Activated CD4-positive, CD25-positive, alpha-beta regulatory T cell treated with anti-CD3 and anti-CD28 coated beads, Interleukin-2, amount 50 U/mL, for 24 hours (primary cell): ENCODE data around the gene CTSG.
"Not testable (repeated sequence)": the region's sequence is repeated elsewhere in the genome, so short reads cannot be mapped to it uniquely, and the experiment has no call there.

Source experiments
- ATAC-seq, 2 donors: fragments of 150-1000 bp; cut with Tn5 transposase; one replicate each; pipeline ENCODE4 v1.10.0; 2021; ENCODE audit warnings: mild to moderate bottlenecking in 1 of 2, moderate library complexity in 1 of 2

Gene CTSG

GRCh38 chr14:24576182-24576581 is at the start of gene CTSG:
Gene CTSG (minus strand): TSS chr14:24576250. CDS start chr14:24576223, 27 bp downstream.
- no peak for ATAC-seq

DNA sequence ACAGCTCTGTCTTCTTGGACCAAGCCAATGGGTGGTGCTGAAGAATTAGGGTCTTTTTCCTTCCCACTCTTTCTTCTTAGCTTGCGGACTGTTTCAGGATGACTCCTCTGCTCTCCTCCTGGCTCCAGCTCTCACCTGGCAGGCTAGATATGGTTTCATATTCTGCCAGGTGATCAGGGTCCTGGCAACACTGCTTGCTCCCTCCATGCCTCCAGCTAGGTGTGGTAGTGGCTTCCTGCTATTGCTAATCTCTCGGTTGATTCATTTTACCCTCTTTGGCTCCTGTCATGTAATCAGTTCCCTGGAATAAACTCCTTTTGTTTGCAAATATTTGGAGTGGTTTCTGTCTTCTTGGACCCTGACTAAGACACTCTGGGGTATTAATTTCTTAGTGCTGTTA is 37.7 kb upstream of the CTSG start:
- no peak for ATAC-seq

- ATAC-seq, result no peak
Measured at GRCh38 chr14:24613241-24613640, 37.2 kb upstream of the CTSG start.

DNA sequence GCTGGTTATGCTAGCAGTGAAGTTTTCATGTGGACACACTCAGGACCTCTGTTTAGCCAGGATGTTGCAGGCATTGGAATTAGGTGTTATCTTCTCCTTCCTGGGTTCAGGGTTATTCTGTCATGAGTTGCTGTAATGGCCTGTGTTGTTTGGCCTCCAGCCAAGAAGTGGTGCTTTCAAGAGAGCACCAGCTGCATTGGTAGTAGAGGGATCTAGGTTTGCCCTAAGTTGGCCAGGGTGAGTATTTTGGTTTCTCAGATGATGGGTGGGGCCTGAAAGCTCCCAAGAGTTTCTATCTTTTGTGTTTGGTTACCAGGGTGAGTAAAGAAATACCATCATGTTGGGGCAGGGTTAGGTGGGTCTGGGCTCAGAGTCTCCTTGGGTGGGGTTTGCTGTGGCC is 36.1 kb upstream of the CTSG start:
- no peak for ATAC-seq

DNA sequence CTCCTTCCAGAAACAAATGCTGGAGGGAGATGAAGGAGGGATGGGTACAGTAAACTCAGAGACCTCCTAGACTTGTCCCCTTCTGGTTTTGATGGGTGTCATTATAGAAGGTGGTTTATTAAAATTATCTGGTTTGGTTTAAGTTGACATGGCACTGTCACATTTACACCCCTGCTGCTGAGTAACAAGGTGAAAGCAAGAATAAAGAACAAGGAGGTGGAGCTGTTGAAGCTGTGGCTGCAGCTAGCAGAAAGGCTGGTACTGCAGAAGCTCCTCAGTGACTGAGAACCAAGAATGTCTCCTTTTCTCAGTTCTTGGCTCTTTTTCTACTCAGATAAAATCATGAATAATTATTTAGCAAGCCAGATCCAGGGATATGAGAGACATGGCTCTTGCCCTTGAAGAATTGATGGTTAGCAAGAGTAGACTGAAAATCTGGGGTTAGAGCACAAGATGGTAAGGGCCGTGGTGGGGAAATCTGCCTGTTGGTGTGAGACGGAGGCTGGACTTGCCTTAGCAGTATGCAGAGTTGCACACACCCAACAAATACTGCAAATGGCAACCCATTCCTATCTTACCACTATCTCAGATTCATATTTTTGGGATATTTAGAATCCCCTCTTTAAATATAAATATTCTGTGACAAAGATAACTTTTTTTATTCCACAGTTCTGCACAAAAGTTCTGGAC is 33.8 kb upstream of the CTSG start, which contains the start of gene GZMH:
GZMH (minus strand) TSS at position 31 of the 690 bp plus-strand sequence. CDS start 72 bp downstream, outside the sequence.
- ATAC-seq, result peak; percentile 62

- no peak for ATAC-seq
Measured at GRCh38 chr14:24607635-24608514, 31.8 kb upstream of the CTSG start.

GRCh38 chr14:24607081-24607480 is 31.0 kb upstream of the CTSG start:
- ATAC-seq, result no peak

DNA sequence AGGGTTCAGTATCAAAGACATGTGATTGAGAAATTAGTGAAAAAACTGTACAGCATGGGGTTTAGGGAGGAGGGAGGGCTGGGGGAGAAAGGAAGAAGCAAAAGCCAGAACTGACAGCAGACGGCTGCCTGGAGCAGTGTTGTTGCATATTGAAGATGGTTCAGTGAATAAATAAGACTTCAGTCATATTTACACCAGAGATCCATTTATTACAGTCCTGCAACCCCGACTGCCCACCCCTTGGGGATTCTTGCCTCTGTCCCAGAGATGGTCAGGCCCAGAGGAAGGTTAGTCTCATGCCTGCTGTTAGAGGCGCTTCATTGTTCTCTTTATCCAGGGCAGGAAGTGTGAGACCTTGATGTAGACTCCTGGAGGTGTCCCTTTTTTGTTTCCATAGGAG is 30.2 kb upstream of the CTSG start:
- ATAC-seq, result no peak

DNA sequence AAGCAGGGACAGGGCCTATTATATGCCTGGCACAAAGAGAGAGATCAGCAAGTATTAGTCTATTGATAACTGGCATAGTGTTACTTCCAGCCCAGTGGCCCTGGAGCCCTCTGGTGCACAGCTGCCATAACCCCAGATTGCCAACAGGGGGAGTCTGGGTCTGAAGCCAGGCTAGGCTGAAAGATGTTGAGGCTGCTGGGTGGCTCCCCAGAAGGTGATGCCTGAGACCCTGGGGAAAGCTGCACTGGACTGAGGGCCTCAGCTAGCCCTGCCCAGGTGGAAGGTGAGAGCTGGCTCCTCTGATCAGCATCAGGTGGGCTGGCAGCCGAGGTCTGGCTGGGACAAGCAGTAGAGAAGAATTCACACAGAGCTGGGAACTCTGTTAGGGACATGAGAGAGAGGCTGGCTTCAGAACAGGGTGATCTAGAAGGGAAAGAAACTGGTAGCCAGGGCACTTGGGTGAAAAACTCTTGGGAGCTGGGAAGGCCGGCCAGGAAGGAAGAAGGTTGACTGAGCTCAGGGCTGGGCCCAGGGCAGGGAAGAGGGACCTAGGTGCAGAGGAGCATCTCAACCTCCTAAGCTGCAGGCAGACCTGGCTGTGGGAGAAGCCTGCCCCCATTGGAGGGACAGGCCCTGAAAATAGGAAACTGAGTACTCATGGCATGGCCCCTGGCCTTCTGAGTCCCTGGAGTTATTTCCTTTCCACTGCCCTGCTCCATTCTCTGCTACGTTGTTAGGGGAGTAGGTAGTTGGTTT is 29.6 kb upstream of the CTSG start:
- peak; percentile 64 to 74 for ATAC-seq

GRCh38 chr14:24597403-24597802 is 21.4 kb upstream of the CTSG start:
- no peak for ATAC-seq

- no peak for ATAC-seq
Measured at GRCh38 chr14:24595073-24595808, 19.2 kb upstream of the CTSG start.

- not testable (repeated sequence) for ATAC-seq
Measured at GRCh38 chr14:24591004-24591403, 15.0 kb upstream of the CTSG start.

GRCh38 chr14:24584402-24584801 is 8.4 kb upstream of the CTSG start:
- not testable (repeated sequence) for ATAC-seq

- ATAC-seq, result no peak
Measured at GRCh38 chr14:24578558-24578957, 2.5 kb upstream of the CTSG start.

DNA sequence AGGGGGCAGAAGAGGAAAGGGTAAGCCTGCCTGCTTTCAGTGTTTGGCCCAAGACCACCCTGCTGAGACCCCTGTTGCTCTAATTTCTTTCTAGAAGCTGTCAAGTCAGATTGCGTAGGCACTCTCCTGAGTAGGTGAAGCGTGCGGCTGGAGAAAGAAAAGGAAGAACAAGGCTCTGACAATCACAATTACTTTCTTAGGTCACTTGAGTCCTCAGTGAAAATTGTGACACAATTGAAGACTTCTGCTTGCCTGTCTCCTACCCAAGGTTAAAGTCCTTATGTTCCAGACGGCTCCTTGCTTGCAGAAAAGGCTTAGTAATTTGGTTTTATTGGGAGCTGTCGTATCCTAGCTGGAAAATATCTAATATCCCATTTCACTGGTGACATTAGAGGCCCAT is 721 bp upstream of the CTSG start:
- ATAC-seq, result no peak

GRCh38 chr14:24574206-24574774 is 1.8 kb downstream of the CTSG start:
- ATAC-seq, result no peak

DNA sequence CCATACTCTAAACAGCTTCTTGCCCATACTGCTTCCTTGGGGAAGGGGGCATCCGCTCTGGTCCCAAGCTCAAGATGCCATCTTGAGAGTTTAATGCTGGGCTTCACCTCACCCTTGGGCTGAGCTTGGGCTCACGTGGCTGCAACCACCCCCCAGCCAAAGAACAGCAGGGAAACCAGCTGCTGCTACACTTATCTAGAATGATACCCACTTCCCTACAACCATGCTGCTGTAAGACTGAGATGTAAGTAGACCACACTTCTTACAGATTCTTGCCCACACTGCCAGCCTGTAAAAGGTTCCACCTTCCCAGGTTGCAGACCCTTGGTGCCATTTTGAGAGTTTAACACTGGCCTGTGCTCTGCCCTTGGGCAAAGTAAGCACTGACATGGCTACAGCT is 9.7 kb downstream of the CTSG start:
- ATAC-seq, result no peak

DNA sequence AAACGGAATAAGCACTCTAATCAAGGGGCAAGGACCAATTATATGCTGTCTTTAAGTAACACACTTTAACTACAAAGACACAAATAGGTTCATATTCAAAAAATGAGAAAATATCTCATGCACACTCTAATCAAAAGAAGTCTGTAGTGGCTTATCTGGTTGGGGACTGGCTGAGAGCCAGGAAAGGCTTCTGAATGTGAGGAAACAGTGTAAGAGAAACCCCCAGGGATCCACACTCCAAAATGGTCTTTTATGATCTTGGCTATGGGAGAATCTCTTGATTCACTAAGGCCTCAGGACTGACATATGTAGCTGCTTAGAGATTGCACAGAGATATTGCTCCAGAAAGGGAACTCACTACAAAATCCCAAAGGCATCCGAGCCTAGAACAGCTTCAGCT is 10.3 kb downstream of the CTSG start:
- no peak for ATAC-seq

GRCh38 chr14:24563505-24563904 is 12.5 kb downstream of the CTSG start:
- ATAC-seq, result no peak

- ATAC-seq, result no peak
Measured at GRCh38 chr14:24556756-24557155, 19.3 kb downstream of the CTSG start.

GRCh38 chr14:24549064-24549463 is 27.0 kb downstream of the CTSG start:
- not testable (repeated sequence) for ATAC-seq

DNA sequence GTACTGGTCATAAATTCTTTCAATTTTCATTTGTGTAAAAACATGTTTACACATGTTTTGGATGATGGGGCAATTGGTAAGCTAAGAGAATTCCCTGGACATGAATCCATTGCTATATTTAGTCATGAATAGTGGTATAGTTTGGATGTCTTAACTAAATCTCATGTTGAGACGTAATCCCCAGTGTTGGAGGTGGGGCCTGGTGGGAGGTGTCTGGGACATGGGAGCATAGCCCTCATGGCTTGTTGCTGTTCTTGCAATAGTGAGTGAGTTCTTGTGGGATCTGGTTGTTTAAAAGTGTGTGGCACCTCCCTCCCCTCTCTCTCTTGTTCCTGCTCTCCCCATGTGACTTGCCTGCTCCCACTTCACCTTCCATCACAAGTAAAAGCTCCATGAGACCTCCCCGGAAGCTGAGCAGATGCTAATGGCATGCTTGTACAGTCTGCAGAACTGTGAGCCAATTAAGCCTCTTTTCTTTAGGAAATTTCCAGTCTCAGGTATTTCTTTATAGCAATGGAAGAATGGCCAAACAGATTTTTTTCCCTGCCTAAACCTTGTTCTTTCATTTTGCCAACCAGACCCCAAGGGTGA is 33.6 kb downstream of the CTSG start:
- no peak for ATAC-seq
